Lower leg skin (tissue), 4 donors: ENCODE data around the gene TTF2. TPM values are rescaled to one million over a fixed set of nuclear protein-coding genes. Genes with fewer than 3 reads are reported as not detected.

Experiments used
- DNase-seq, 2 donors: peaks; one replicate each; pipeline ENCODE4 v3.0.0-alpha.2; 2019; ENCODE audit warnings: low spot score in 2 of 2
- H3K4me3 ChIP-seq: fragments of 200-600 bp; sonication (generic); 2 replicates; pipeline ENCODE4 v1.5.1; 2017; ENCODE audit warnings: mild to moderate bottlenecking, low read depth; ENCODE audit not compliant: poor library complexity, severe bottlenecking
- CTCF ChIP-seq, 3 donors: fragments of 450-650 bp; IDR thresholded peaks; one replicate each; pipeline ENCODE4 v1.5.1; 2016; ENCODE audit warnings: antibody characterized with exemption in 3 of 3, mild to moderate bottlenecking in 3 of 3, moderate library complexity in 2 of 3
- POLR2A ChIP-seq, 2 donors: fragments of 450-650 bp; IDR thresholded peaks; one replicate each; pipeline ENCODE4 v1.6.1; 2016 to 2017; ENCODE audit warnings: antibody characterized with exemption in 2 of 2, mild to moderate bottlenecking in 1 of 2, moderate library complexity in 1 of 2
- WGBS, 2 donors: methylation state at CpG; one replicate each; pipeline ENCODE4 v1.1.5; 2018; 5-methylcytosine and 5-hydroxymethylcytosine counted together
- intact Hi-C: fragments of 100-400 bp; cut with DNase I; formaldehyde crosslinking; loops from one replicate; pipeline ENCODE4 v1.15.0; 2023; ENCODE audit warnings: low total_unique reads
- total RNA-seq, 4 donors: library from RNA; depleted of rRNA; stranded (reverse); fragments of >200 nt; gene quantifications; one replicate each; pipeline ENCODE4 v1.1.0, GENCODE V29; 2016

The TTF2 gene
- total RNA-seq, 4 donors from 2014 or later: 6.8 to 26.8 (median 20.6) TPM

GRCh38 chr1:117034791-117035290 lies 25.3 kb upstream of the TTF2 start:
- H3K4me3 ChIP-seq: no peak overlapping the region
- no peak for DNase-seq
- 88% methylated on average over 7 of the region's 7 CpGs for WGBS, 2 donors
- TF ChIP-seq CTCF (IDR thresholded peaks at IDR 0.05) (no peak), POLR2A (IDR thresholded peaks at IDR 0.05) (no peak)
- intact Hi-C loops: no loop called here

DNA sequence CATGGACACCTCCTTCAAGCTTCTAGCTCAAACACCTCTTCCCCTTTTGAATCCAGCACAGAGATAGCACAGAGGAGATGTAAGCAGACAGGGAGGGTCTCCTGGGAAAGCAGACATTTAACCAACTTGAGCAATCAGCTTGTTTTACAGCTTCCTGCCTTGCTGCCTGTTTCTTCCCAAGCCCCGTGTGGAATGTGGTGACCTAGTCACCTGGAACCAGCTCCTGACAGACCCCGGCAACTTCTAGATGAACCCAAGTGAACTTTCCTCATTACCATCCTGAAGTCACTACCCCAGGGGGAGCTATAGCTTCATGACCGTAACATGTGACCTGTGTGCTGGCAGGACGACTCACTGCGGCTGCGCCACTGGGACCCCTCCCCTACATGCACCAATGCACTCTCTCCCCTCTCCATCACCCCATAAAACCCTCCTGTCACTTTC lies 24.1 kb upstream of the TTF2 start:
- DNase-seq: no peak
- intact Hi-C loops: no loop called here
- 64 to 71% methylated on average over 6 of the region's 6 CpGs for WGBS, 2 donors
- no peak overlapping the region for H3K4me3 ChIP-seq
- TF ChIP-seq CTCF (IDR thresholded peaks at IDR 0.05) (no peak), POLR2A (IDR thresholded peaks at IDR 0.05) (no peak)

GRCh38 chr1:117037802-117038201 lies 22.3 kb upstream of the TTF2 start:
- TF ChIP-seq CTCF (IDR thresholded peaks at IDR 0.05) (no peak), POLR2A (IDR thresholded peaks at IDR 0.05) (no peak)
- no peak overlapping the region for H3K4me3 ChIP-seq
- intact Hi-C loops: no loop called here
- DNase-seq: no peak
- WGBS, 2 donors: 67 to 92% methylated on average over 1 of the region's 1 CpG

GRCh38 chr1:117038236-117038635 lies 21.9 kb upstream of the TTF2 start:
- 85 to 93% methylated on average over 6 of the region's 6 CpGs for WGBS, 2 donors
- intact Hi-C loops: no loop called here
- DNase-seq: no peak
- TF ChIP-seq POLR2A (IDR thresholded peaks at IDR 0.05) (no peak), CTCF (IDR thresholded peaks at IDR 0.05) (no peak)
- no peak overlapping the region for H3K4me3 ChIP-seq

DNA sequence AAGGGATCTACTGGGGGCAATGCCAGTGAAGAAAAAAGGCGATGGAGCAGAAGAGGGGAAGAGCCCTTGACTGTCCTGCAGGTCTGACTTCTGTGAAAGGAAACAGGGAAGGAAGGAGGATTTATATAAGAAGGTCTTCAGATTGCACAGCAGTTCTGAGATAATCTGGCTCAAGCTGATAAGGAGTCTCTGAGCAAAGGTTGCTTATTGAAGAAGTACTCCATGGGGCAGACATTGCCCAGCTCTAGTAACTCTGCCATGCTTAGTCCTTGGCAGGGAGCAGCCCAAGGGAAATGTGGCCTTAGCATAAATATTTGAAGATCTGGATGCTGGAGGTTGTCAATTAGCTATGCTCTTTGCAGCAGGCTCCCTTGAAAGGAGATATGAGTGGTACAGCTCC lies 15.9 kb upstream of the TTF2 start:
- TF ChIP-seq POLR2A (IDR thresholded peaks at IDR 0.05) (no peak), CTCF (IDR thresholded peaks at IDR 0.05) (no peak)
- H3K4me3 ChIP-seq: no peak overlapping the region
- intact Hi-C loops: no loop called here
- DNase-seq: no peak
- WGBS, 2 donors: 89 to 95% methylated on average over 1 of the region's 1 CpG

DNA sequence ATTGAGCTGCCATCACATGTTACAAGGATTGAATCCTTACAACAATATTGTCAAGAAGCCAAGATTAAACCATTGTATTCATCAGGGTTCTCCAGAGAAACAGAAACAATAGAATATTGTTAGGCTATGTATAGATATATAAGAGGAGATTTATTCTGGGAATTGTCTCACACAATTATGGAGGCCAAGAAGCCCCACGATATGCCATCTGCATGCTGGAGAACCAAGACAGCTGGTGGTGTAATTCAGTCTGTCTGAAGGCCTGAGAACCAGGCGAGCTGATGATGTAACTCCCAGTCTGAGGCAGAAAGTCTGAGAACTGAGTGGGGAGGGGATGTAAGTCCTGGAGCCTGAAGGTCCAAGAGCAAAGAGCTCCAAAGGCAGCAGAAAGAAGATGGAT lies 14.5 kb upstream of the TTF2 start:
- H3K4me3 ChIP-seq: no peak overlapping the region
- WGBS, 2 donors: 65 to 75% methylated on average over 2 of the region's 2 CpGs
- no peak for TF ChIP-seq POLR2A (IDR thresholded peaks at IDR 0.05)
- no peak for TF ChIP-seq CTCF (IDR thresholded peaks at IDR 0.05)
- no peak for DNase-seq
- intact Hi-C loops: no loop called here
